Fibroblast of villous mesenchyme (primary cell): Measurements from ENCODE around the gene FDX1. TPM values are rescaled to one million over a fixed set of nuclear protein-coding genes. Genes with fewer than 3 reads are reported as not detected.

ENCODE experiments used
- DNase-seq: peaks from one replicate; pipeline ENCODE4 v3.0.0-alpha.2; 2010; ENCODE audit warnings: low read depth
- H3K4me3 ChIP-seq: 2 replicates; pipeline ENCODE4 v1.5.1; 2011; ENCODE audit warnings: low read depth, mild to moderate bottlenecking, low read length
- total RNA-seq: library from RNA; depleted of rRNA; stranded (reverse); fragments of >200 nt; gene quantifications from 2 replicates; pipeline ENCODE4 v1.2.3, GENCODE V29; 2012
- TF ChIP-seq, protein P1 (sequence below): IDR thresholded peaks from 2 replicates; pipeline ENCODE4 v1.5.1; 2012; ENCODE audit warnings: low read depth, mild to moderate bottlenecking, low read length; ENCODE audit not compliant: insufficient read depth

FDX1 gene
- total RNA-seq, 1 donor = 8.2 TPM

DNA sequence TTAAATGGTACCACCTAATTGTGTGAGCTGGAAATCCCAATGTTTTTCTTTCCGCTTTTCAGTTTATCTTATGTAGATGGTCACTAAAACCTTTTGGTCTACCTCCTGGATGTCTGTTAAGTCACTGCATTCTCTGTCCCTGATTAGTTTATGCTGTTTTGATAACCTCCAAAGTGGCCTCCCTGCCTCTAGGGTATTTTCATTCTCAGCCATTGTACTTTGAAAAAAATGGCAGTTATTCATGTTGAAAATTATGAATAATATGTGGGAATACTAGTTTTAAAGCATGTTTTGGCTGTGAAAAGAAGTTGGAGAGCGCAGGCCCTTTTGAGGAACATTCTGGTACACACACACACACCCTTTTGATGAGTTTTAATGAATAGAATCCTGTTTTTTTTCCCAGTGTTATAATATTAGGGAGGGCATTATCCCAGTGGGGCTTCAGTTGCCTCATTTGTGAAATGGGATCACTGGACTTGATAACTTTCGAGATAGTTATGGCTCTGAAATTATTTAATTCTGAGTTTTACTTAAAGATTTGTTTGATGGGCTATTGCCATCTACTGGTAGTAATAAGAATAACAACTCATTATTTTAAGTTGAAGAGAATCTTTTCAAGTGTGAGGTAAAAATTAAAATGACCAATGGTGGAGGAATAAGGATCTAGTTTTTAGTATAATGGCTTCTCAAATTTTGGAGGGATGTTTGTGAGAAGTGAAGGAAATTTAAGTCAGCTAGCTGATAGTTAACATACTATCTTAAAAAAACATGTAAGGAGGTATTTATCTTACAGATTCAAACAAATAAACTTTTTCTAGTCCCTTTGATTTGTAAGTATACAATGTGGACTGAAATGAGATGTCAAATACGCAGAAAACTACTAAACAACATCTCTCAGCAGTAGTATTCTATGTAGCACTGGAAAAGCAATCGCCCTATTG lies 3.9 kb downstream of the FDX1 start:
- no peak overlapping the region for H3K4me3 ChIP-seq
- peak; percentile 45 for DNase-seq
- TF ChIP-seq, protein P1, sequence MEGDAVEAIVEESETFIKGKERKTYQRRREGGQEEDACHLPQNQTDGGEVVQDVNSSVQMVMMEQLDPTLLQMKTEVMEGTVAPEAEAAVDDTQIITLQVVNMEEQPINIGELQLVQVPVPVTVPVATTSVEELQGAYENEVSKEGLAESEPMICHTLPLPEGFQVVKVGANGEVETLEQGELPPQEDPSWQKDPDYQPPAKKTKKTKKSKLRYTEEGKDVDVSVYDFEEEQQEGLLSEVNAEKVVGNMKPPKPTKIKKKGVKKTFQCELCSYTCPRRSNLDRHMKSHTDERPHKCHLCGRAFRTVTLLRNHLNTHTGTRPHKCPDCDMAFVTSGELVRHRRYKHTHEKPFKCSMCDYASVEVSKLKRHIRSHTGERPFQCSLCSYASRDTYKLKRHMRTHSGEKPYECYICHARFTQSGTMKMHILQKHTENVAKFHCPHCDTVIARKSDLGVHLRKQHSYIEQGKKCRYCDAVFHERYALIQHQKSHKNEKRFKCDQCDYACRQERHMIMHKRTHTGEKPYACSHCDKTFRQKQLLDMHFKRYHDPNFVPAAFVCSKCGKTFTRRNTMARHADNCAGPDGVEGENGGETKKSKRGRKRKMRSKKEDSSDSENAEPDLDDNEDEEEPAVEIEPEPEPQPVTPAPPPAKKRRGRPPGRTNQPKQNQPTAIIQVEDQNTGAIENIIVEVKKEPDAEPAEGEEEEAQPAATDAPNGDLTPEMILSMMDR = peak; percentile 47

DNA sequence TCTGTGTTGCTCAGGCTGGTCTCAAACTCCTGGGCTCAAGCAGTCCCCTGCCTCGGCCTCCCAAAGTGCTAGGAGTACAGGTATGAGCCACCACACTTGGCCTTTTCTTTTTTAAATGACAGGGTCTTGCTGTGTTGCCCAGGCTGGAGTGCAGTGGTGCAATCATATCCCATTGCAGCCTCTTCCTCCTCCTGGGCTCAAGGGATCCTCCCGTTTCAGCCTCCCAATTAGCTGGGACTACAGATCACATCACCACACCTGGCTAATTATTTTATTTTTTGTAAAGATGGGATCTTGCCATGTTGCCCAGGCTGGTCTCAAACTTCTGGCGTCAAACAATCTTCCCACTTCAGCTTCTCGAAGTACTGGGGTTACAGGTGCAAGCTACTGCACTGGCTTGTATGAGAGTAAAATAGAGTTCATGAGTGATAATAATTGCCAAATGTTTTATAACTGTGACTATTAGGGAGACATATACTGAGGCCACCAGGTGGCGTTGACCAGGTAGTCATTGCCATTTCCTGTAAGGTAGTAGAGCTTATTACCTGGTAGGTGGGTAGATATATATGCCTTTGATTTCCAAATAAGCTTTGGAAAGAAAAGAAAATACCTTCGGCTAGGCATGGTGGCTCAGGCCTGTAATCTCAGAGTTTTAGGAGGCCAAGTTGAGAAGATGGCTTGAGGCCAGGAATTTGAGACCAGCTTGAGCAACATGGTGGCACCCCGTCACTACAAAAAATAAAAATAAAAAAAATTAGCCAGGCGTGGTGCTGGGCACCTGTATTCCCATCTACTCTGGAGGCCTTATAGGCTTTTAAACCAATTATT lies 5.4 kb downstream of the FDX1 start:
- TF ChIP-seq, protein P1 = no peak
- no peak overlapping the region for H3K4me3 ChIP-seq
- no peak for DNase-seq

DNA sequence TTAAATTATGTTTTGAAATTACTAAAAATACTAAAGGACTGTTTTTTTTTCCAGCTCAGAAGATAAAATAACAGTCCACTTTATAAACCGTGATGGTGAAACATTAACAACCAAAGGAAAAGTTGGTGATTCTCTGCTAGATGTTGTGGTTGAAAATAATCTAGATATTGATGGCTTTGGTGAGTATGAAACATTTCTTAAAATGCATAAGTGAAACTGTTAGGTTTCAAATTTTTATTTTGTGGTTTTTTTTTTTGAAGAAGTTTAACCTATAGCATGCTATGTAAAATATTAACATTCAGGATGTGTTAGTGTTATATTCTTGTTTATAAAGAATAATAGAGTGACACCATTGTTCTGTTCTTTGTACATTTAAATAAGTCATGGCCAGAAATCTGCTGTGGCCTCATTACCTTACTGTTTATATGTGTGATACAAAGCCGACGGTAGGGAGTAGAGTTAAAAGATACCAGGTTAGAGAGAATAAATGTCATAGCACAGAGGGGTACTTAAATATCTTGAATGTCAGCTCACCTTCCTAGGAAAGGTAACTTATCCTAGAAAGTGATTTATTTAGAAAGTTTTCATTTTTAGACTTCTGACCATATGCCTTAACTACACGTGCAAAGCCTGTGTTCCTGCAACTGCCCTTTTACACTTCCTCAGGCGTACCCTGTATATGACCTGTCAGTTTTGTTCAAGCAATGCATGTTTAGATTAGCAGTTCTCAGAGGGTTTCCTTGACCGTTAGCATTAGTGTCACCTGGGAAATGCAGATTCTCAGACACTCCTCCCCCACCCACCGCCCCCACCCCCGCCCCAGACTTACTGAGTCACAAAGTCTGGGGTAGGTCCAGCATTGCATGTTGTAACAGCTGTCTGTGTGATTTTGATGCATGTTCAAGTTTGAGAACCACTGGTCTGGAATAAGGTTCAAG lies 6.3 kb downstream of the FDX1 start:
- DNase-seq = peak; percentile 28
- TF ChIP-seq, protein P1 = no peak
- no peak overlapping the region for H3K4me3 ChIP-seq

DNA sequence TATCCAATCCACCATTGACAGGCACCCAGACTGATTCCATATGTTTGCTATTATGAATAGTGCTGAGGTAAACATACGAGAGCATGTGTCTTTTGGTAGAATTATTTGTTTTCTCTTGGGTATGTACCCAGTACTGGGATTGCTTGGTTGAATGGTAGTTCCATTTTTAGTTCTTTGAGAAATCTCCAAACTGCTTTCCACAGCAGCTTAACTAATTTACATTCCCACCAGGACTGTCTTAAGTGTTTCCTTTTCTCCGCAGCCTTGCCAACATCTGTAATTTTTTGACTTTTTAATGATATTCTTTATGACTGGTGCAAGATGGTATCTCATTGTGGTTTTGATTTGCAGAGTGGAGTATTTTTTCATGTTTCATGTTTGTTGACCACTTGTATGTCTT lies 8.3 kb downstream of the FDX1 start:
- DNase-seq = no peak
- TF ChIP-seq, protein P1 = no peak
- no peak overlapping the region for H3K4me3 ChIP-seq

DNA sequence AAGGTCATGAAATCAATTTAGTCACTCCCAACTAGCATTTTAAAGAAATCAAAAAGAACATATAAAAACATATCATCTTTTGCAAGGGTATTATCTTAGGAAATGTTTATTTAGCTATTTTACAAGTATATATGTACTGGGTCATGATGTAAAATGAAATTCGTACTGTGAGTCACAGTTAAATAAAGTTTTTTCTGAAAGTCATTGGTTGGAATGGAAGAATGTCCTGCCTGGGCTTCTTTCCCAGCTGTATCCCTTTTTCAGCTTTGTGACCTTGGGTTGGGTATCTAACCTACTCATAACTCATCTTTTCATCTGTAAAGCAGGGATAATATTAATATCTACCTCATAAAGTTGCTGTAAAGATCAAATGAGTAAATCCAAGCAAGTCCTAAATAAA lies 15.7 kb downstream of the FDX1 start:
- TF ChIP-seq, protein P1 = no peak
- DNase-seq = no peak
- no peak overlapping the region for H3K4me3 ChIP-seq

DNA sequence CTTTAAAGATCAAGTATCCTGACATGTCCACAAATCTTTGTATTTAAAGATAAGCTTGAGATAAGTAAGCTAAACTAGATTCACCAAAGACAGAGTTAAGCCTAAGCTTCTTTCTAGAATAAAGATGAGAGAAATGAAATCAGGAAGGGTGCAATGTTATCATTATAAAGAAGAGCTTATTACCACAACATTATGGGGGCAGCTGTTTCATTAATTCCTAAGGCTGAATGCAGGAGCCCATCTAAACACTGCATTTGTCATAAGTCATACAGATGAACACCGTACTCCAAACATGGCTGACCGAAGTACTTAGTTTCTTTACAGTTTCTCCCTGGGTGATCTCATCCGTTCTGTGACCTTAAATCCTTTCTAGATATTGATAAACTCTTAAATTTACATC lies 16.3 kb downstream of the FDX1 start:
- no peak for DNase-seq
- TF ChIP-seq, protein P1 = no peak
- no peak overlapping the region for H3K4me3 ChIP-seq
